HepG2 (cell line): Measurements from ENCODE around the gene NES.
A peak's percentile ranks its signal among the peaks of the same experiment; 100 is the strongest.

Experiments used
- ZNF720 ChIP-seq: sonication (generic); formaldehyde crosslinking; IDR thresholded peaks from 2 replicates; pipeline ENCODE4 v1.4.0; 2020; ENCODE audit warnings: missing genetic modification reagents
- TF ChIP-seq, protein P1 (sequence below): sonication (generic); formaldehyde crosslinking; IDR thresholded peaks from 2 replicates; pipeline ENCODE4 v1.5.0; 2020; ENCODE audit warnings: mild to moderate bottlenecking, missing genetic modification reagents, moderate library complexity
- TF ChIP-seq, protein P2 (sequence below): sonication (generic); formaldehyde crosslinking; IDR thresholded peaks from 2 replicates; pipeline ENCODE4 v1.4.0; 2020; ENCODE audit warnings: missing genetic modification reagents

DNA sequence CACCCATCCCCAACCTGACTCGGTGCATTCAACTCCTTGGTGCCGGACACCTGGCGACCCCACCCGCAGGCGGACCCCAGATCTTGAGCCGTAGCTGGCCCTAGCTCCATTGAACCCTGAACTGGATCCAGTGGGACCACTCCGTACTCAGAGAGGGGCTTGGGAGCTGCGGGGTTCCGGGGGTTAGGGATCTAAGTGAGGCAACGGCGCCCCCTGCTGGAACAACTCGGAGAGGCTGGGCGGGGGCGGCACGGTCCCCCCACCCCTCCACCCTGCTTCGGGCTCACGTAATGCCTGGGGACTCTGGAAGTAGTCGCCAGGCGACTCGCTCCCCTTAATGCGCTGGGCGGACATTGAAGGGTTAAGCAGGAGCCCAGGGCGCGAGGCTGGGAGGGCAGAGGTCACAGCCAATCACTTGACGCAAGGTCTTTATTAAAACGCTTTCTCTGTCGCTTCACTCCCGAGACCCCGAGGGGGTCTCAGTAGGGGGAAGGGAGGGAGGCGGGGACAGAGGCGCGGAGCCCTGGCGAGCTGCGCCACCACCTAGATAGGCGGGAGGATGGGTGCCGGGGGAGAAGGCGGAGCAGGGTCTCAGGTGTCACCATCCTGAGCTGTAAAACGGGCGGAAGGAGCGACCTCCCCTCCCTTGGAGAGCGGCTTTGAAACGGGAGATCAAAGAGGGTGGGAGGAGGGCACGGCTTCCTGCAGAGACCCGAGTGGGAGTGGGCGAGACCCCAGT, 28.9 kb upstream of the NES start:
- no peak for TF ChIP-seq ZNF720
- TF ChIP-seq, protein P1, sequence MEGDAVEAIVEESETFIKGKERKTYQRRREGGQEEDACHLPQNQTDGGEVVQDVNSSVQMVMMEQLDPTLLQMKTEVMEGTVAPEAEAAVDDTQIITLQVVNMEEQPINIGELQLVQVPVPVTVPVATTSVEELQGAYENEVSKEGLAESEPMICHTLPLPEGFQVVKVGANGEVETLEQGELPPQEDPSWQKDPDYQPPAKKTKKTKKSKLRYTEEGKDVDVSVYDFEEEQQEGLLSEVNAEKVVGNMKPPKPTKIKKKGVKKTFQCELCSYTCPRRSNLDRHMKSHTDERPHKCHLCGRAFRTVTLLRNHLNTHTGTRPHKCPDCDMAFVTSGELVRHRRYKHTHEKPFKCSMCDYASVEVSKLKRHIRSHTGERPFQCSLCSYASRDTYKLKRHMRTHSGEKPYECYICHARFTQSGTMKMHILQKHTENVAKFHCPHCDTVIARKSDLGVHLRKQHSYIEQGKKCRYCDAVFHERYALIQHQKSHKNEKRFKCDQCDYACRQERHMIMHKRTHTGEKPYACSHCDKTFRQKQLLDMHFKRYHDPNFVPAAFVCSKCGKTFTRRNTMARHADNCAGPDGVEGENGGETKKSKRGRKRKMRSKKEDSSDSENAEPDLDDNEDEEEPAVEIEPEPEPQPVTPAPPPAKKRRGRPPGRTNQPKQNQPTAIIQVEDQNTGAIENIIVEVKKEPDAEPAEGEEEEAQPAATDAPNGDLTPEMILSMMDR (CRISPR knock-in tag), result peak; percentile 73
- TF ChIP-seq, protein P2, sequence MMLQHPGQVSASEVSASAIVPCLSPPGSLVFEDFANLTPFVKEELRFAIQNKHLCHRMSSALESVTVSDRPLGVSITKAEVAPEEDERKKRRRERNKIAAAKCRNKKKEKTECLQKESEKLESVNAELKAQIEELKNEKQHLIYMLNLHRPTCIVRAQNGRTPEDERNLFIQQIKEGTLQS (CRISPR knock-in tag), result no peak
